KG1 (cell line): ENCODE data around the gene PSPH.
A peak's percentile ranks its signal among the peaks of the same experiment; 100 is the strongest.
"Not testable (repeated sequence)": the region's sequence is repeated elsewhere in the genome, so short reads cannot be mapped to it uniquely, and the experiment has no call there.

ENCODE experiments used
- DNase-seq: peaks from one replicate; lab custom pipeline; 2025; lab: John Stamatoyannopoulos, UW

The PSPH gene

GRCh38 chr7:56062382-56062781 lies 11.1 kb upstream of the PSPH start:
- DNase-seq, result no peak

- no peak for DNase-seq
Measured at GRCh38 chr7:56053993-56054392, 2.7 kb upstream of the PSPH start.

- DNase-seq, result no peak
Measured at GRCh38 chr7:56053379-56053778, 2.1 kb upstream of the PSPH start.

- DNase-seq, result no peak
Measured at GRCh38 chr7:56051053-56051338, 248 bp downstream of the PSPH start.

- not testable (repeated sequence) for DNase-seq
Measured at GRCh38 chr7:56048763-56049162, 2.5 kb downstream of the PSPH start.

- no peak for DNase-seq
Measured at GRCh38 chr7:56048245-56048644, 3.0 kb downstream of the PSPH start.

GRCh38 chr7:56047446-56048116 lies 3.7 kb downstream of the PSPH start:
- not testable (repeated sequence) for DNase-seq

- DNase-seq, result no peak
Measured at GRCh38 chr7:56046721-56047445, 4.4 kb downstream of the PSPH start.

GRCh38 chr7:56045758-56046157 lies 5.5 kb downstream of the PSPH start:
- not testable (repeated sequence) for DNase-seq

- DNase-seq, result no peak
Measured at GRCh38 chr7:56040730-56041129, 10.5 kb downstream of the PSPH start.

GRCh38 chr7:56033671-56034432 lies 17.4 kb downstream of the PSPH start:
- peak; percentile 54 for DNase-seq

- not testable (repeated sequence) for DNase-seq
Measured at GRCh38 chr7:56032578-56032977, 18.7 kb downstream of the PSPH start.

GRCh38 chr7:56031556-56031955 lies 19.7 kb downstream of the PSPH start:
- not testable (repeated sequence) for DNase-seq

- no peak for DNase-seq
Measured at GRCh38 chr7:56030340-56030739, 20.9 kb downstream of the PSPH start.

- no peak for DNase-seq
Measured at GRCh38 chr7:56028942-56029630, 22.2 kb downstream of the PSPH start.

- no peak for DNase-seq
Measured at GRCh38 chr7:56026538-56026937, 24.7 kb downstream of the PSPH start.

GRCh38 chr7:56023500-56023899 lies 27.7 kb downstream of the PSPH start:
- DNase-seq, result no peak

- DNase-seq, result no peak
Measured at GRCh38 chr7:56019501-56019900, 31.7 kb downstream of the PSPH start.

GRCh38 chr7:56017015-56017414 lies 34.2 kb downstream of the PSPH start:
- DNase-seq, result not testable (repeated sequence)

- DNase-seq, result no peak
Measured at GRCh38 chr7:56009695-56010094, 41.5 kb downstream of the PSPH start.

GRCh38 chr7:56007891-56008290 lies 43.4 kb downstream of the PSPH start:
- no peak for DNase-seq

GRCh38 chr7:56007167-56007652 lies 44.0 kb downstream of the PSPH start:
- no peak for DNase-seq
